Dedifferentiated amniotic fluid mesenchymal stem cell (primary cell): ENCODE results near the gene KLRG1.

ENCODE experiments used
- DNase-seq: peaks from one replicate; pipeline ENCODE4 v3.0.0-alpha.2; 2016; ENCODE audit errors: extremely low spot score

Gene KLRG1

GRCh38 chr12:8989413-8989812 lies at the start of gene KLRG1:
Gene KLRG1, plus strand, starts transcription at chr12:8989546. Its CDS starts 90 bp downstream, at chr12:8989636.
- DNase-seq: no peak

GRCh38 chr12:8941691-8942478 lies 47.5 kb upstream of the KLRG1 start:
- no peak for DNase-seq

- no peak for DNase-seq
Measured at GRCh38 chr12:8943565-8944186, 45.7 kb upstream of the KLRG1 start.

GRCh38 chr12:8946733-8947132 lies 42.6 kb upstream of the KLRG1 start:
- no peak for DNase-seq

DNA sequence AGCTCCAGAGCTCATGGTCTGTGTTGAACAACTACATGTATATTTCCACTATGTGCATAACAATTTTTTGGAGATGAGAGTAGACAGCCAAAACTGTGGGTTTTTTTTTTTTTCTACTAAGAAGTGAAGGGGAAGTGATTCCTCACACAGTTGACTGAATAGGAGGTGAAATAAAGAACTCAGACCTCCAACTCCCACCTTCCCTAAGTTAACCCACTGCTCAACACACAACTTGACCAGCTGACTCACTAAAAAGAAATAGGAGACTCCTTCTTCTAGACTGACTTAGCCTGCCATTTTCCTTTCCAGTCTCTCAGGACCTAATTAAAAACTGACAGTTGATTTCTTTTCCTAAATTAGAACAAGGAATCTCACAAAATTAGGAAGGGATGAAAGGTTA lies 41.6 kb upstream of the KLRG1 start:
- no peak for DNase-seq

DNA sequence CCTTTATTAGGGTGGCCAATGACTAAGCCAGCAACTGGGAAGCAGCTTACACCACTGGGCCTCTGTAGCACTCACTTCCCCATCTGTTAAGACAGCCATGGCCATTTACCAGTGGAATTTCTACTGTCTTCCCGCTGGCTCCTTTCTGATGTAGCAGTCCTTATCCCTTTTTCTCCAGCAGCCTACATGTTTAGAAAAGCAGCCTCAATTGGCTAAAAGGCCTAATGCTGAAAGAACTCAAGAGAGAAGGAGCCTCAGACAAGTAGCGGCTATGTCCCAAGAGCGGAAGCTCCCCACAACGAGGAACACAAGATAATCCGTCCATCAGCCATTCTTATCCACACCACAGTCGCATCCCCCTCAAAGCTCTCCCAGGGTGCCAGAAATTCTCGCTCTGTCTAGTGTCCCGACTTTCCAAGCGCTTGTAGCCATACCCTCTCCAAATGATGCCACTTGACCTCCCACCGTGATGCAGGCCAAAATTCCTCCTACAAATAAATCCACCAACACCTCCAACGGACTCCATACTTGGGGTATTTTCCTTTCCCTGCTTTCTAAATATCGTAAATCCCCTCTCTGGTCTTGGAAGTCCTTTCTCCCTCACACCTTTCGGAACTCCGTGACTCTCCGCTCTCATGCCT lies 40.5 kb upstream of the KLRG1 start:
- DNase-seq: peak; percentile 37

- peak; percentile 98 for DNase-seq
Measured at GRCh38 chr12:8949342-8950220, 39.8 kb upstream of the KLRG1 start, which contains the start of gene M6PR. Gene M6PR, minus strand, starts transcription at chr12:8949645. Its CDS starts 3,241 bp downstream, at chr12:8946404.

DNA sequence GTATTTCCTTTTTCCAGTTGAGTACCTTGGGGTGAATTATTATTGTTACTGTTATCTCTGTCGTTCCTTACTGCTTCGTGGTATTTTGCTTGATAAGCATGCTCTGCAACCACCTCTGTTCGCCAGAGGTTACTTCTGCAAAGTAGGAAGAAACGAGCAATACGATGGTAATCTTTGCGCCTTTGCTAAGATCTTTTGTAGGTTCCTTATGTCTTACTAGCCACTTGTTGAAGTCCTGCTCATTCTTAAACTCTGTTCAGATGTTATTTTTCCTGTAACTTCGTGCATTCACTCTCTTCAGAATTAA lies 39.2 kb upstream of the KLRG1 start:
- DNase-seq: no peak

GRCh38 chr12:8950702-8951478 lies 38.5 kb upstream of the KLRG1 start:
- no peak for DNase-seq

GRCh38 chr12:8951744-8952143 lies 37.6 kb upstream of the KLRG1 start:
- DNase-seq: no peak

GRCh38 chr12:8953773-8954402 lies 35.5 kb upstream of the KLRG1 start:
- DNase-seq: no peak

DNA sequence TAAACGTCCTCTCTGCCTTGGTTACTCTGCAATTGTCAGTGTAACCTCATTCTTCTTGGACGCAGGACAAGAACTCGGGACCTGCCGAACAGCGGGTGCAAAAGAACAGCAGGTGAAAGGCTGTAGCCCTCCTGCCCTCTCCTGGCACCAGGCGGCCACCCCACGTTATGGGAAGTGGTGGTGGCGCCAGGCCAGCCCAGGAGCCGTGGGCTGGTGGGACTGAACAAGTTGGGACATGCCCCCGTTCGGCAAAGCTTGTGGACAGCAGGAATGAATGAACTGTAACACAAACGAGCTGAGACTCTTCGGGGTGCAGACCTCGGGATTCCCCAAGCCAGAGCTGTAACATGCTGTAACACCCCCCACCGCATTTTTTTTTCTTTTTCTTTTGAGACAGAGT lies 33.3 kb upstream of the KLRG1 start:
- no peak for DNase-seq

DNA sequence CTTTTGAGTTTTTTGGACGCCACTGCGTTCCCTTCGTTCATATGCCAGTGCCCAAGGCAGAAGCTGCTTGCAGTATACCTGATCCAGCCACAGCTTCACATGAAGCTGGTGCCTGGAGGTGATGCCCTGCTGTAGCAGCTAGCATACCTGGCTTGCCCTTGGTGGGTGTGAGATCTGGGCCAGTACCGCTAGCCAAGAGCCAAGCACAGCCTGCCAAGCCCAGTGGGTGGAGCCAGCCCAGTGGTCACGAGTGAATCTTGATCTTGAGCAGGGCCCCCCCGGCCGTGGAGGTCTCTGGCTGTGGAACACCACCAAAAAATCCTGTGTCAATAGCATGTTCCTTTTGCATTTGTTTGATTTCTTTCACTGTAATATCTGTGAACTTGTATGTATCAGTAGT lies 32.6 kb upstream of the KLRG1 start:
- DNase-seq: no peak

GRCh38 chr12:8957561-8957960 lies 31.8 kb upstream of the KLRG1 start:
- no peak for DNase-seq

GRCh38 chr12:8958066-8958465 lies 31.3 kb upstream of the KLRG1 start:
- DNase-seq: no peak

DNA sequence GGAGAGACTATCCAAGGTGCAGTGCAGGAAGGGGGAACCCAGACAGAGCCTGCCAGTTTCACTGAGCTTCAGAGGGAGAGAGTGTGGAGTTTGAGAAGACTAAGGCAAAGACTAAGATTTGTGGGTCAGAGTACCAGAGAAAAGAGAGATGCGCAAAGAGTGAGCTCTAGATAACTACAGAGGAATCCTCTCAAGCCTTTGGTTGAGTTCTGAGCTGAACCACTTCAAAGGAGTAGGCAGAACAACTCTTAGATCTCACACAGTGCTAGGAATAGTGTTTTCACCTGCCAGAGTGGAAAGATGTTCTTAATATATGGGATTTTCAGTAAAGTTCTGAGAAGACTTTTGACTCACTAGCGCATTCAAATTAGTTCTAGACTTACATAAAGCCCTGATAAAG lies 29.2 kb upstream of the KLRG1 start:
- no peak for DNase-seq

DNA sequence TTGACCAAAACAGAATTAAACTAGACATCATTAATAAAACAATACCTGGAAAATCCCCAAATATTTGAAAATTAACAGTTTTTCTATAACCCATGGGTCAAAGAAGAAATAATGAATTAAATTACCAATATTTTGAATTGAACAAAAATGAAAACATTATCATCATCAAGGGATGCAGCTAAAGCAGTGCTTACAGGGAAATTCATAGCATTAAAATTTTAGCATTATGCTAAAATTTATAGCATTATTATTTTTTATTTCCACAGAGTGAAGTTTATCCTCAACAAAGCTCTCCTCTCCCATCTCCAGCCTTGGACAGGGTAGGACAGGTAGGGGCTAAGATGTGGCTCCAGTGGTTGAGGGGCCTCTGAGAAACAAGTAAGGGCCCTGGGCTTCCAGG lies 20.6 kb upstream of the KLRG1 start:
- no peak for DNase-seq

DNA sequence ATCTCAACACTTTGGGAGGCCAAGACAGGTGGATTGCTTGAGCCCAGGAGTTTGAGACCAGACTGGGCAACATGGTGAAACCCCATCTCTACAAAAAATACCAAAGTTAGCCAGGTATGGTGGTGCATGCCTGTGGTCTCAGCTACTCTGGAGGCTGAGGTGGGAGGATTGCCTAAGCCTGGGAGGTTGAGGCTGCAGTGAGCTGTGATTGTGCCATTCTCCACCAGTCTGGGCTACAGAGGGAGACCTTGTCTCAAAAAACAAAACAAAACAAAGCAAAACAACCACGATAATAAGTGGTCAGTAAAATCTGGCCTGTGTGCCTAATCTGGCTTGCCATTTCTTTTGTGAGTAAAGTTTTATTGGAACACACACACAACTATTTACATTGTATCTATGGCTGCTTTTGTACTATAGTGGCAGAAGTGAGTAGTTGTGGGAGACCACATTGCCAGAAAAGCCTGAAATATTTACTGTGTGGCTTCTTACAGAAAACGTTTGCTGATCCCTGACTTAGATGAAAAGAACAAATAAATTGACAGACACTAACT lies 19.4 kb upstream of the KLRG1 start:
- DNase-seq: no peak

- no peak for DNase-seq
Measured at GRCh38 chr12:8970432-8970831, 18.9 kb upstream of the KLRG1 start.

- DNase-seq: no peak
Measured at GRCh38 chr12:8980137-8980536, 9.2 kb upstream of the KLRG1 start.
